K562 (cell line): ENCODE data around the gene USB1. TPM values are rescaled to one million over a fixed set of nuclear protein-coding genes. Genes with fewer than 3 reads are reported as not detected.

Experiments used
- CEBPG ChIP-seq, 3 experiments: fragments of 200-800 bp in 1 of 3; sonication (Bioruptor generic) in 1 of 3; sonication (generic) in 1 of 3; formaldehyde crosslinking in 1 of 3; IDR thresholded peaks in 2 of 3; conservative IDR thresholded peaks in 1 of 3; 2 replicates each; pipeline versions ENCODE4 v1.6.1 to v1.8.0; 2016 to 2022; ENCODE audit warnings: missing compliant biosample characterization in 2 of 3, missing genetic modification characterization in 2 of 3, mild to moderate bottlenecking in 1 of 3, missing genetic modification reagents in 1 of 3
- CEBPZ ChIP-seq: fragments of 150-350 bp; IDR thresholded peaks from 2 replicates; pipeline ENCODE4 v1.6.1; 2014; ENCODE audit warnings: low read depth, mild to moderate bottlenecking, low read length, borderline replicate concordance
- FOS ChIP-seq: IDR thresholded peaks from 3 replicates; pipeline ENCODE4 v1.6.1; 2011; ENCODE audit not compliant: insufficient read length; ENCODE audit errors: extremely low read depth
- FOXK2 ChIP-seq, 2 experiments: fragments of 450-650 bp; IDR thresholded peaks in 1 of 2; conservative IDR thresholded peaks in 1 of 2; 2 replicates each; pipeline ENCODE4 v1.6.1; 2016; ENCODE audit warnings: low read depth in 2 of 2, mild to moderate bottlenecking in 1 of 2
- IRF1 ChIP-seq: sonication (generic); formaldehyde crosslinking; IDR thresholded peaks from 2 replicates; pipeline ENCODE4 v1.8.0; 2022; ENCODE audit warnings: missing genetic modification reagents, mild to moderate bottlenecking, borderline replicate concordance
- IRF2 ChIP-seq: sonication (generic); formaldehyde crosslinking; IDR thresholded peaks from 2 replicates; pipeline ENCODE4 v1.8.1; 2022; ENCODE audit warnings: mild to moderate bottlenecking, missing genetic modification reagents
- KLF10 ChIP-seq: fragments of 250-450 bp; sonication (Bioruptor Pico); IDR thresholded peaks from 2 replicates; pipeline ENCODE4 v1.6.1; 2021; ENCODE audit warnings: matching md5 sums
- NCOA1 ChIP-seq: fragments of 450-650 bp; IDR thresholded peaks from 2 replicates; pipeline ENCODE4 v1.6.1; 2016; ENCODE audit warnings: low read depth
- NFYB ChIP-seq: IDR thresholded peaks from 2 replicates; pipeline ENCODE4 v1.6.1; 2011; ENCODE audit warnings: mild to moderate bottlenecking, moderate library complexity; ENCODE audit not compliant: insufficient read length; ENCODE audit errors: extremely low read depth
- NR2F6 ChIP-seq: fragments of 450-650 bp; formaldehyde crosslinking; IDR thresholded peaks from 2 replicates; pipeline ENCODE4 v1.4.0; 2020; ENCODE audit warnings: mild to moderate bottlenecking
- NUFIP1 ChIP-seq: fragments of 450-650 bp; IDR thresholded peaks from 2 replicates; pipeline ENCODE4 v1.6.1; 2018; ENCODE audit not compliant: partially characterized antibody
- PYGO2 ChIP-seq: fragments of 450-650 bp; IDR thresholded peaks from 2 replicates; pipeline ENCODE4 v1.6.1; 2016; ENCODE audit warnings: mild to moderate bottlenecking, missing genetic modification characterization, moderate library complexity, missing compliant biosample characterization
- STAG1 ChIP-seq: sonication (generic); formaldehyde crosslinking; IDR thresholded peaks from 2 replicates; pipeline ENCODE4 v1.5.0; 2020; ENCODE audit warnings: missing genetic modification reagents, borderline replicate concordance
- TFAM ChIP-seq: fragments of 250-450 bp; sonication (Bioruptor Pico); conservative IDR thresholded peaks from 2 replicates; pipeline ENCODE4 v1.5.0; 2021; ENCODE audit warnings: mild to moderate bottlenecking, moderate library complexity
- YY1 ChIP-seq, 3 experiments: IDR thresholded peaks; 2 replicates each; pipeline ENCODE4 v1.6.1; 2011; ENCODE audit warnings: low read length in 2 of 3, mild to moderate bottlenecking in 2 of 3, moderate library complexity in 2 of 3, borderline replicate concordance in 1 of 3, control low read depth in 1 of 3, low read depth in 1 of 3; ENCODE audit not compliant: insufficient read depth in 3 of 3, insufficient replicate concordance in 2 of 3, control insufficient read depth in 1 of 3, insufficient read length in 1 of 3; ENCODE audit errors: extremely low read depth in 1 of 3
- ZBTB11 ChIP-seq, 3 experiments: fragments of 200-800 bp in 1 of 3; fragments of 250-450 bp in 1 of 3; fragments of 450-650 bp in 1 of 3; sonication (Bioruptor Pico) in 1 of 3; sonication (Bioruptor generic) in 1 of 3; formaldehyde crosslinking in 1 of 3; IDR thresholded peaks; 2 replicates each; pipeline versions ENCODE4 v1.6.1 to v1.8.0; 2016 to 2022; ENCODE audit warnings: mild to moderate bottlenecking in 2 of 3, missing genetic modification characterization in 2 of 3, missing compliant biosample characterization in 1 of 3, moderate library complexity in 1 of 3
- ZC3H4 ChIP-seq: sonication (generic); formaldehyde crosslinking; IDR thresholded peaks from 2 replicates; pipeline ENCODE4 v1.9.0; 2021; ENCODE audit warnings: missing genetic modification reagents, borderline replicate concordance
- ZKSCAN8 ChIP-seq: fragments of 200-800 bp; sonication (Bioruptor generic); IDR thresholded peaks from 2 replicates; pipeline ENCODE4 v1.6.1; 2016; ENCODE audit warnings: missing genetic modification characterization, missing compliant biosample characterization
- ZNF146 ChIP-seq: IDR thresholded peaks from one replicate; pipeline ENCODE4 v1.6.1; 2018; ENCODE audit warnings: missing compliant biosample characterization; ENCODE audit not compliant: unreplicated experiment
- ZNF785 ChIP-seq: fragments of 250-450 bp; sonication (Bioruptor Pico); IDR thresholded peaks from 2 replicates; pipeline ENCODE4 v1.4.0; 2020; ENCODE audit warnings: mild to moderate bottlenecking
- polyA plus RNA-seq, 8 experiments: library from polyadenylated mRNA; depleted of rRNA in 4 of 8; stranded (reverse) in 5 of 8; unstranded in 3 of 8; fragments of >200 nt; fragmentation: Nextera tagmentation in 2 of 8; fragmentation: Illumina TruSeq in 1 of 8; extraction: Ambion mirVana in 2 of 8; extraction: Trizol in 1 of 8; gene quantifications; 2 replicates each; pipeline versions ENCODE4 v1.2.1 to v1.2.3, GENCODE V29; 2011 to 2014; ENCODE audit warnings: inconsistent platforms in 1 of 8, missing spikeins in 1 of 8
- total RNA-seq, 7 experiments: library from RNA; depleted of rRNA in 6 of 7; stranded (reverse); fragments of >200 nt in 6 of 7; fragmentation: Illumina TruSeq in 2 of 7; extraction: Trizol in 2 of 7; gene quantifications; 2 replicates each; pipeline versions ENCODE4 v1.2.1 to v1.2.3, GENCODE V29; 2011 to 2021; ENCODE audit warnings: low replicate concordance in 1 of 7

Gene USB1
- total and polyA plus RNA-seq, 9 of the 15 experiments (the other 6 are each of a cell fraction or from before 2014, with no cell fraction given), result 11.6 to 73.6 (median 19.4) TPM

- TF ChIP-seq CEBPG (CRISPR knock-in tag; IDR thresholded peaks at IDR 0.05) (no peak), CEBPG (tag; conservative IDR thresholded peaks at IDR 0.05 in 1 of 2, IDR thresholded peaks at IDR 0.05 in 1 of 2) (no peak), ZBTB11 (CRISPR knock-in tag; IDR thresholded peaks at IDR 0.05) (no peak), IRF2 (CRISPR knock-in tag) (no peak), IRF1 (CRISPR knock-in tag) (no peak), PYGO2 (no peak), NFYB (no peak), CEBPZ (no peak), FOXK2 (conservative IDR thresholded peaks at IDR 0.05 in 1 of 2, IDR thresholded peaks at IDR 0.05 in 1 of 2; ENCODE audit: low read depth in 2 of 2) (peak in 1 of 2 experiments; percentile 38; a peak in 1 of 4 replicates), YY1 (IDR thresholded peaks at IDR 0.05; ENCODE audit: borderline replicate concordance in 1 of 3, control insufficient read depth in 1 of 3, extremely low read depth in 1 of 3, insufficient read depth in 3 of 3, insufficient read length in 1 of 3, insufficient replicate concordance in 2 of 3, low read depth in 1 of 3, low read length in 2 of 3) (peak in 2 of 3 experiments; percentile 59 to 72), KLF10 (no peak), ZNF785 (CRISPR knock-in tag) (no peak), NR2F6 (CRISPR knock-in tag) (no peak), ZC3H4 (CRISPR knock-in tag) (no peak), NUFIP1 (no peak), STAG1 (CRISPR knock-in tag) (no peak), ZNF146 (no peak), FOS (peak; percentile 64), TFAM (CRISPR knock-in tag) (no peak), ZKSCAN8 (CRISPR knock-in tag) (no peak; the same call in 1 of the 2 replicates), NCOA1 (peak; percentile 80)
Observed at GRCh38 chr16:57976331-57976796, 24.8 kb upstream of the USB1 start (continued).
